GM12892 (cell line): ENCODE results near the gene MAVS.

Experiments
- POLR2A ChIP-seq: IDR thresholded peaks from 2 replicates; pipeline ENCODE4 v1.6.1; 2011; ENCODE audit warnings: low read depth, low read length, control low read depth
- POLR2AphosphoS5 ChIP-seq: IDR thresholded peaks from 2 replicates; pipeline ENCODE4 v1.6.1; 2011; ENCODE audit warnings: low read depth, low read length, control low read depth

GRCh38 chr20:3874194-3874844 is 27.7 kb downstream of the MAVS start:
- TF ChIP-seq POLR2A (no peak), POLR2AphosphoS5 (no peak)
